Measurements from ENCODE around the gene SHROOM3.

- TF ChIP-seq CTCF (IDR thresholded peaks at IDR 0.05) (no peak), POLR2A (IDR thresholded peaks at IDR 0.05) (no peak), POLR2AphosphoS5 (IDR thresholded peaks at IDR 0.05) (no peak), EP300 (IDR thresholded peaks at IDR 0.05) (no peak)
Observed at GRCh38 chr4:76740866-76741662, 306.0 kb downstream of the SHROOM3 start.
